ENCODE measurements around the gene SAXO2. TPM values are rescaled to one million over a fixed set of nuclear protein-coding genes. Genes with fewer than 3 reads are reported as not detected.
"Not testable (repeated sequence)": the region's sequence is repeated elsewhere in the genome, so short reads cannot be mapped to it uniquely, and the experiment has no call there.

The SAXO2 gene
- total RNA-seq, 2 experiments from 2014 or later = 13.9 to 14.3 TPM

DNA sequence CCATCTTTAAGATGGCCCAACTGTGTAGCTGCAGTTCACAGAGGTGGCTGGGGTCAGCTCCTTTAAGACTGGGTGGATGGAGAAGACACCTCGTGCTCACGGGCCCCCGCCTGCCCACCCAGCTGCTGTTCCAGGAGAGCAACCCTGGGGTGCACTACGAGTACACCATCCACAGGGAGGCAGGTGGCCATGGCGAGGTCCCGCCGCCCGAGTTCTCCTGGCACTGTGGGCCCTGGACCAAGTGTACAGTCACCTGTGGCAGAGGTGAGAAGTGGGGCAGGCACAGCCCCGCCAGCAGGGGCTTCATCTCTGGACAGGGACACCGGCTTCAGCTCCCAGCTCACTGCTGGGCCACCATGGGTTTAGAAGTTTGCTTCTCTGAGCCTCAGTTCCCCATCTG is 59.9 kb downstream of the SAXO2 start:
- H3K4me1 Mint-ChIP-seq; DNase-seq; H3K27me3 Mint-ChIP-seq; H3K27ac Mint-ChIP-seq; POLR2A ChIA-PET; H3K36me3 Mint-ChIP-seq (ENCODE audit: low read depth); CTCF ChIA-PET; H3K4me3 Mint-ChIP-seq; H3K9me3 Mint-ChIP-seq: not testable (repeated sequence)

DNA sequence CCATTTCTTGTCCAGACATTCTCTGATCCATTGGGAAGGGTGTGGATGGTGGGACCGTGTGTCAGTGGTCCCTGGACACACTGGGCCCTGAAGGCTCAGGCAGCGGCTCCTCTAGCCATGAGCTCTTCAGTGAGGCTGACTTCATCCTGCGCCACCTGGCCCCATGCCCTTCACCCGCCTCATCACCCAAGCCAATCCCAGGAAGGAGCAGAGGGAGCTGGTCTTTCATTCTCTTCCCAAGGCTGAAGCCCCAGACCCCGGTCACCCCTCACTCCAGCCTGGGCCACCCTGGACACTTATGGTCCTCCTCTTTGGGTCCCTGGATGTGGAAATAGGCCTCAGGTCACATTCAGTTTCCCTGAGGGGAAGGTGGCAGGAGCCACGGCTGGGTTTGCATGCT is 62.2 kb downstream of the SAXO2 start:
- H3K36me3 Mint-ChIP-seq (ENCODE audit: low read depth); H3K27ac Mint-ChIP-seq; H3K9me3 Mint-ChIP-seq; H3K4me3 Mint-ChIP-seq; H3K4me1 Mint-ChIP-seq; H3K27me3 Mint-ChIP-seq; POLR2A ChIA-PET; DNase-seq; CTCF ChIA-PET: not testable (repeated sequence)

DNA sequence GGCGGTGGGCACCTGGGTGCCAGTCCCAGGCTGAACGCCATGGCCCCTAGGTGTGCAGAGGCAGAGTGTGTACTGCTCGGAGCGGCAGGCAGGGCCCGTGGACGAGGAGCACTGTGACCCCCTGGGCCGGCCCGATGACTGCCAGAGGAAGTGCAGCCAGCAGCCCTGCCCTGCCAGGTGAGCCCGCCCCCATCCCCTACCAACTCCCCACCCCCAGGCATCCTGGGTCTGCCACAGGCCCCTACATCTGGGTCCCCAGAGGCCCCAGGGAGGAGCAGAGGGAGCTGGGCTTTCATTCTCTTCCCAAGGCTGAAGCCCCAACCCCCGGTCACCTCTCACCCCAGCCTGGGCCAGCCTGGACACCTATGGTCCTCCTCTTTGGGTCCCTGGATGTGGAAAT is 63.0 kb downstream of the SAXO2 start:
- H3K4me3 Mint-ChIP-seq; H3K4me1 Mint-ChIP-seq; CTCF ChIA-PET; H3K9me3 Mint-ChIP-seq; POLR2A ChIA-PET; H3K27me3 Mint-ChIP-seq; DNase-seq; H3K27ac Mint-ChIP-seq; H3K36me3 Mint-ChIP-seq (ENCODE audit: low read depth): not testable (repeated sequence)

DNA sequence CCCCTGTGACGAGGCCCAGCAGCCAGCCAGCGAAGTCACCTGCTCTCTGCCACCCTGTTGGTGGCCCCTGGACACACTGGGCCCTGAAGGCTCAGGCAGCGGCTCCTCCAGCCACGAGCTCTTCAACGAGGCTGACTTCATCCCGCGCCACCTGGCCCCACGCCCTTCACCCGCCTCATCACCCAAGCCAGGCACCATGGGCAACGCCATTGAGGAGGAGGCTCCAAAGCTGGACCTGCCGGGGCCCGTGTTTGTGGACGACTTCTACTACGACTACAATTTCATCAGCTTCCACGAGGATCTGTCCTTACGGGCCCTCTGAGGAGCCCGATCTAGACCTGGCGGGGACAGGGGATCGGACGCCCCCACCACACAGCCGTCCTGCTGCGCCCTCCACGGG is 64.3 kb downstream of the SAXO2 start:
- H3K27ac Mint-ChIP-seq; H3K36me3 Mint-ChIP-seq (ENCODE audit: low read depth); H3K4me3 Mint-ChIP-seq; DNase-seq; CTCF ChIA-PET; POLR2A ChIA-PET; H3K27me3 Mint-ChIP-seq; H3K9me3 Mint-ChIP-seq; H3K4me1 Mint-ChIP-seq: not testable (repeated sequence)

DNA sequence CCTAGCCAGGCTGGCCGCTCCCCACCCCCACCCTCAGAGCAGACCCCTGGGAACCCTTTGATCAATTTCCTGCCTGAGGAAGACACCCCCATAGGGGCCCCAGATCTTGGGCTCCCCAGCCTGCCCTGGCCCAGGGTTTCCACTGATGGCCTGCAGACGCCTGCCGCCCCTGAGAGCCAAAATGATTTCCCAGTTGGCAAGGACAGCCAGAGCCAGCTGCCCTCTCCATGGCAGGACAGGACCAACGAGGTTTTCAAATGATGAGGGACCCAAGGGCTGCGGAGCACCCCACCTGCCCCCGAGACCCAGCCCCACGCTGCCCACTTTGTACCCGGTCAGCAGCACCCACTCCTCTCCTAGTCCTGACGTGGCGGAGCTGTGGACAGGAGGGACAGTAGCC is 64.8 kb downstream of the SAXO2 start:
- H3K9me3 Mint-ChIP-seq; H3K4me3 Mint-ChIP-seq; POLR2A ChIA-PET; H3K27ac Mint-ChIP-seq; H3K27me3 Mint-ChIP-seq; H3K4me1 Mint-ChIP-seq; CTCF ChIA-PET; DNase-seq; H3K36me3 Mint-ChIP-seq (ENCODE audit: low read depth): not testable (repeated sequence)

DNA sequence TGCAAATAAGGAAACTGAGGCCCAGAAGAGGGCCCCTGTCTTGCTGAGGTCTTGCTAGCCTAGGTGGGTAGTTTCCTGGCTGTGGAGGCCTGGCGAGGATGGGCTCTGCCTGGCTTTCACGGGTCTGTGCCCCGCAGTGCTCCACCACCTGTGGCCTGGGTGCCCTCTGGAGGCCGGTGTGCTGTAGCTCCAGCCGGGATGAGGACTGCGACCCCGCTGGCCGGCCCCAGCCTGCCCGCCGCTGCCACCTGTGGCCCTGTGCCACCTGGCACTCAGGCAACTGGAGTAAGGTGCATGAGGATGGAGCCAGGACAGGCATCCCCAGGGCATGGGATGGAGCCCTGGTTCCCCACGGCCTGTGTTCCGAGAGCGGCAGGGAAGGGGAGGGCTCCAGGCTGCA is 66.4 kb downstream of the SAXO2 start:
- DNase-seq; CTCF ChIA-PET; POLR2A ChIA-PET; H3K27ac Mint-ChIP-seq; H3K4me3 Mint-ChIP-seq; H3K4me1 Mint-ChIP-seq; H3K36me3 Mint-ChIP-seq (ENCODE audit: low read depth); H3K27me3 Mint-ChIP-seq; H3K9me3 Mint-ChIP-seq: not testable (repeated sequence)

DNA sequence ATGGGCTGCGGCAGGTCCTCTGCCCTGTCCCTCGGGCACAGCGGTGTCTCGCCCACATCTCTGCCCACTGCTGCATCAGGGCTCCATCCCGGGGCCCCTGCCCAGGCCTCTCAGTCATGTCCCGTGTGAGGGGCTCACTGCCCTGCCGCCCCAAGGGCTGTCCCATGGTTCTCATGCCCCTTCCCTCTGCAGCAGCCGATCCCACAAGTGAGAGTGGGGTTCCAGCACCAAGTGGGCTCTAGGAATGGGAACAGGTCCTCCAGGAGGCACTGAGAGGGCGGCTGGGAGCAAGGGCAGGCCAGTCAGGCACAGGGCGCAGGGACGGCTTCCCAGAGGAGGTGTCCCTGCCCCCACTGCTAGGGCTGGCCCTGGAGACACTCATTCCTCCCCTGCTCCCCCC is 68.3 kb downstream of the SAXO2 start:
- H3K4me3 Mint-ChIP-seq; H3K4me1 Mint-ChIP-seq; H3K27me3 Mint-ChIP-seq; POLR2A ChIA-PET; DNase-seq; H3K9me3 Mint-ChIP-seq; H3K27ac Mint-ChIP-seq; CTCF ChIA-PET; H3K36me3 Mint-ChIP-seq (ENCODE audit: low read depth): not testable (repeated sequence)

DNA sequence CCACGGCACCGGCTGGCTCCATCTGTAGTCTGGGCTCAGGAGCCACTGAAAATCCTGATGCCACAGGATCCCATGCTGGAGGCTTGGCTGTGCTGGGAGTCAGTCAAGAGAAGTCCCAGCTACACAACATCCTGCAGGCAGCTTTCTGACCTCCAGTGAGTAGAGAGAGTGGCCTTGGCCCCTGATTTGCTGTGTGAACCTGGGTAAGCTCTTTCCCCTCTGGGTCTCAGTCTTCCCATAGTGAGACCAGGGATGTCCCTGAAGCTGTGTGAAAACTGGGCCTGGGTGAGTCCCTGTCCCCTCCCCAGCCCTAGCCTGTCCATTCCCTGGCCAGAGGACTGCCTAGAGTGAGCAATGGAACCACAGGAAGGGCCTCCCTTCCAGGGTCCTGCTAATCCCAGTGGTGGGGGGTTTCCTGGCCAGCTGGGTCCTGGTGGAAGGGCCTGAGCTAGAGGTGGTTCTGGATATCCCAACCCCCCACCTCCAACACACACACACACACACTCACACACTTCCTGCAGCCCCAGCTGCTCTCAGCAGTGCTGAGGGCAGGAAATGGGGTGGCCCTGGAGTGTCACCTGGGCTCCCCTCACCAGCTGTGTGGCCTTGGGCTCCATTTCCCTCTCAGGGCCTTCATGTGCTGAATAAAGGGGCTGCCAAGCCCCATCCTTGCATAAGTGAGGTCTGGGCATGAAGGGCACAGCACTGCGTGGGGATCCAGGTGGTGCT is 69.1 kb downstream of the SAXO2 start:
- H3K36me3 Mint-ChIP-seq (ENCODE audit: low read depth); H3K4me3 Mint-ChIP-seq; H3K9me3 Mint-ChIP-seq; POLR2A ChIA-PET; H3K27me3 Mint-ChIP-seq; CTCF ChIA-PET; H3K4me1 Mint-ChIP-seq: not testable (repeated sequence)
- H3K27ac Mint-ChIP-seq = peak overlapping the region; percentile 69
- DNase-seq = peak; percentile 43

DNA sequence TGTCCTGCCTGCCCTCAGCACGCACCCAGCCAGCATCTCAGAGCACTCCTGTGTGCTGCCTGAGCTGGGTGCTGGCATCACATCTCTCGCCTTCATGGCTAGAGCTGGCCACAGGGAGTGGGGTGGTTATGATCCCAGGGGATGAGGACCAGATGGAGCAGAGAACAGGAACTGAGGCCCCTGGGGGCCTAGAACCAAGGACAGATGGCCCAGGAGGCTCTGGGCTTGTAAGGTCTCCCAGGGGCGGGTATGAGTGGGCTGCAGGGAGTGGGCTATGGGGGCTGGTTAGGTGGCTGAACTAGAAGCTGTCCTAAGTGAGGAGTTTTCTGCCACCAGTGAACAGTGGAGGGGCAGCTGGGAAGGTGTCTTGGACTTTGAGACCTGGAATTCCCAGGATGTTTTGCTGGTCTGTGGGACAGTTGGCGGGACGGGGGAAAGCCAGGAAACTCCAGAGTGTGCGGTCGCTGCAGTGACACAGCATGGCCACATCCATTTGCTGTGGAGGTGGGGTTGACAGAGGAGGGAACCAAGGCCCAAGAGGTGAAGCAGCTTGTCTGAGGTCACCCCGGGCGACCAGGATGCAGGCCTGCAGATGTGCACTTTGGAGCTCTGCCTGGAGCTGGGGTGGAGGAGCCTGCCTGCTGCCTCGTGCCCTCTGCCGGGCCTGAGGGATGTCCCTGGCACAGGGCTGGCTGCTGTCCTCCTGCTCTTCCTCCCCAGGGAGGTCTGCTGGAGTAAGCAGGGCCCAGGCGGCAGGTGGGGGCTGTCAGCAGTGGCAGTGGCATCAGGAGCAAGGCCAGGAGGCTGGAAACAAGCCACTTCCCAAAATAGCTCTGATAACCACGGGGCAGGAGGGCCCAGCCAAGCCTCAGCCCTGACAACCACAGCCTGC is 70.3 kb downstream of the SAXO2 start:
- POLR2A ChIA-PET; H3K9me3 Mint-ChIP-seq; H3K36me3 Mint-ChIP-seq (ENCODE audit: low read depth); CTCF ChIA-PET; H3K4me3 Mint-ChIP-seq; H3K4me1 Mint-ChIP-seq; H3K27me3 Mint-ChIP-seq; DNase-seq: not testable (repeated sequence)
- peak overlapping the region; percentile 25 for H3K27ac Mint-ChIP-seq

DNA sequence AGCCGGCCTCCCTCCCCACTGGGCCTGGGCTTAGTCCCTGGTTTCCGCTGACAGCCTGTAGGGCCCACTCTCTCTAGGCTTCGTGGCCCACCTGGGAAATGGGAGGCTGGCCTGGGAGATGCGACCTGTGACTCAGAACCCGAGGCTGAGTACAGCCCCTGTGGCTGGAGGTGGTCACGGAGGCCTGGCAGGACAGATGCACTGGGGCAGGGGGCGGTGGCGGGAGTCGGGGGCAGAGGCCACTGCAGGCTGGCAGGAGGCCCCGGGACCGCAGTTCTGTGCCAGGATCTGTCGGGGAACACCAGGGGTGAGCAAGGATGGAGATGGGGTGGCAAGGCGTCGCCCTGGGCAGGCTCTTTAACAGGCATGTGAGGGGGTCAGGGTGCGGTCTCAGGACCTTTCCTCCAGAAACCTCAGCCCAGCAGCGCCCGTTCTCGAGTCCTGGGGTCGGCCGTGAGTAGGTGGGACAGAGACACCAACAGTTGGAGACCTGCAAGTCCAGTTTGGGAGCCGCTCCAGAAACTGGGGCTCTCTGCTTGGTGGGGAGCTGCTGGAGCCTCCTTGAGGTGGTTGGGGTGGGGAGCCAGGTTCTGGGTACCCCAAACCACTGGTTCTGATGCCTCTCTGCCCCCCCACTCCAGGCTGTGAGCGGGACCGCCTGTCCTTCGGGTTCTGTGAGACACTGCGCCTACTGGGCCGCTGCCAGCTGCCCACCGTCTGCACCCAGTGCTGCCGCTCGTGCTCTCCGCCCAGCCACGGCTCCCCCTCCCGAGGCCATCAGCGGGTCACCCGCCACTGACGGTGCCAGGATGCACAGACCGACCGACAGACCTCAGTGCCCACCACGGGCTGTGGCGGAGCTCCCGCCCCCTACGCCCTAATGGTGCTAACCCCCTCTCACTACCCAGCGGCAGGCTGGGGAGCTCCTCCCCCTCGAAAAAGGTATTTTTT is 71.3 kb downstream of the SAXO2 start:
- H3K9me3 Mint-ChIP-seq; H3K4me3 Mint-ChIP-seq; H3K27me3 Mint-ChIP-seq; DNase-seq; H3K27ac Mint-ChIP-seq; POLR2A ChIA-PET; CTCF ChIA-PET; H3K4me1 Mint-ChIP-seq; H3K36me3 Mint-ChIP-seq (ENCODE audit: low read depth): not testable (repeated sequence)

Other genes with a start within 250 kb of the SAXO2 start
- 1 to 10 TPM in 1 of 2 experiments, under 1 TPM in 1; 0.99 to 1.2 TPM for gene MEX3B, start 216.8 kb upstream of the SAXO2 start, total RNA-seq
- gene EFL1, start 84 bp upstream of the SAXO2 start, total RNA-seq = 10 to 100 TPM; 28.4 to 31.6 TPM
- under 1 TPM; 0.54 to 0.97 TPM for gene GOLGA6L10, start 86.7 kb downstream of the SAXO2 start, total RNA-seq
- gene GOLGA6L9, start 167.0 kb downstream of the SAXO2 start, total RNA-seq = 1 to 10 TPM; 1.3 to 1.8 TPM